Hematopoietic multipotent progenitor cell (in vitro differentiated cells): Measurements from ENCODE around the gene GRID2. TPM values are rescaled to one million over a fixed set of nuclear protein-coding genes. Genes with fewer than 3 reads are reported as not detected.

Source experiments
- DNase-seq, 3 donors: peaks; one replicate each; pipeline ENCODE4 v3.0.0-alpha.2; 2011 to 2015; ENCODE audit warnings: low read depth in 2 of 3, low spot score in 2 of 3
- total RNA-seq: library from RNA; depleted of rRNA; stranded (reverse); fragments of >200 nt; gene quantifications from one replicate; pipeline ENCODE4 v1.2.3, GENCODE V29; 2012

The GRID2 gene
- total RNA-seq, 1 donor = not detected

DNA sequence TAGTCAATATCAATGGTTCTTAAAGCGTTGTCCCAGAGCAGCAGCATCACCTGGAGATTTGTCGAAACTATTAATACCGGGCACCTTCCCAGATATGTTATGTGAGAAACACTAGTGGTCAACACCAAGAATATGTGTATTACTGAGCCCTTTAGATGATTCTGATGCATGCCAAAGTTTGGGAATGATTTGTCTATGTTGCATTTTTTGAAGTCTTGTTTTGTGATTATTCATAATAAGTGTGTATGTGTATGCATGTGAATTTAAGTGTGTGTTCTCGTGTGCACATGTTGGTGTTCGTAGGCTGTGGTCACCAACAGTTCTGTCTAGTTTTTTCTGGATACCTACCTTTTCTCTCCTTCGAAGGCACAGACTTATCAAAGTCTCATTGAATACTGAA lies 749.4 kb downstream of the GRID2 start:
- no peak for DNase-seq

GRCh38 chr4:93061826-93062225 lies 758.1 kb downstream of the GRID2 start:
- no peak for DNase-seq

DNA sequence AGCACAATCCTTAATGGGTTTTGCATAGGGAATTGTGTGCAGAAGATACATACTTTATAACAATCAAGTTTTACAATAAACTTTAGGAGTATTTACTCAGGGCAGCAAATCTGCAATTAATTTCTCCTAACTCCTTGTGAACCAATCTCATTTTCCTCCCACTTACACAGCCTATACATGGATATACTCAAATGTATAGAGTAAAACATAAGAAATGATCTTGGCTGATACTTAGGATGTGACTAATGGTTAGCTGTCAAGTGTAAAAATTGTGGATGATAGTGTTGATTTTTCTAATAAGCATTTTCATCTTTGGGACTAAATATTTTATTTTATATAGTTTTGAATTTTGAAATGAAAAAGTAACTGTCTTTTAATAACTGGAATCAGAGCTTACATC lies 759.6 kb downstream of the GRID2 start:
- DNase-seq = no peak

DNA sequence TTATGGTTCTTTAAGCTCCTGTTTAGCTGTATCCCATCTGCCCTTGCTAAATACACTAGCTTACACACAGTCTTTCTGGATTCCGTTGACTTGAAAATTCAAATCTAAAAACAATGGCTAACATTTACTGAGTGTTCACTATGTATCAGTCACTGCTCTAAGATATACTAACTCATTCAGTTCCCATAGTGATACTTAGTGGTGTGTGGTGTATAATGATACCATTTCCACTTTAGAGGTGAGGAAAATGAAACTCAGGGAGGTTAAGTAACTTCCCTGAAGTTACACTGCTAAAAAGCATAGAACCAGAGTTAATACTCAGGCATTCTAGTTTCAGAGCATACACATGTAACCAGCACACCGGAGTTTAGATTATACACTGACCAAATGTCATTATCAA lies 762.0 kb downstream of the GRID2 start:
- DNase-seq = no peak

GRCh38 chr4:93066749-93067148 lies 763.0 kb downstream of the GRID2 start:
- no peak for DNase-seq

DNA sequence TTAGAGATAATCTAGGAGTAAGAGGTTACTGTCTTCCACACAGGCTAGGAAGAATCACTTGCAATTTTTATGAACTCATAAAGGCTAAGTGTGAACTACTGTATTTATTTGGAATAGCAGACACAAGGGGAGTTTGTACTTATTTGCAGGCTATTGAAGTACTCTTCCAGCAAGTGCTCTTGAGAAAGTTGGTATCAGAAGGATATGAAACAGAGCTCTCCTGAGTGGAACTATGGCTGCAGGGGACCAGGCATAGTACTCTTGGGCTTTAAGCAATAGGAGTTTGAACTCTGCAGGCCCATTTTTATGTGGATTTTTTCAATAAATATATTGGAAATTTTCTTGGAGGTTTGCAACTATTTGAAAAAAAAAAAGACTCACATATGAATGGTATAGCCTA lies 768.5 kb downstream of the GRID2 start:
- DNase-seq = no peak

DNA sequence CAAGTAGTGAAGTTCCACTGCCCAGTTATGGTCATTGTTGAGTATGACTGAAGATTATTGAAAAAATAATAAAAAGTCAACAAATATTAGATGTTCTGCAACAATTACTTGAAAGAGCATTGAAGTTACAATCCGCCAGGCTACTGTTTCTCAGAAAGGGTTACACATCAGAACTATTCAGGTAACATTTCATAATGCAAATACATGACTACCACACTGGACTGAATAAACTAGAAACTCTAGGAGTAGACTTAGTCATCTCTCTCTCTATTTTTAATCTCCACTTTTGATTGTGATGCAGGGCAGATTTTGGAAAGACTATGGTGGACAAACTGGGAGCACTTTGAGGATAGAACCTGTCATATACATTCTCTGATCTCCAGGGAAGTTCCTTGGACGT lies 776.5 kb downstream of the GRID2 start:
- DNase-seq = no peak

GRCh38 chr4:93084599-93085305 lies 781.0 kb downstream of the GRID2 start:
- DNase-seq = no peak

DNA sequence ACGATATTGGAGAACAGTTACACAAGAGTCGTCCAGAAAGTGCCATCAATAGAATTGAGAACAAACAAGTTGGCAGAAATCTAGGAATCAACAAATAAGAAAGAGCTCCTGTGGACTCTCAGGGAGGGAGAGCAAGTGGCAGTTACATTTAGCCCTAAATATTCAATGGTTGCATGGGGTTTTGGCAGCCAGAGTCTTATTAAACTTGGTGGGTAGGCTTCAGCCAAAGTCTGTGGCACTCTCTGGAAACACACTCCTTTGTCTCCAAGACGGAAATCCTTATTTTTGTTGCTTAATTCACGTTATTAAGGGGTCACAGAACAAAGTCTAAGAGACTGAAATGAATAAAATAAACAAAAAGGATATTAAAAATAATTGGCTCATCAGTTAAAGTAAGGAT lies 782.6 kb downstream of the GRID2 start:
- DNase-seq = no peak

DNA sequence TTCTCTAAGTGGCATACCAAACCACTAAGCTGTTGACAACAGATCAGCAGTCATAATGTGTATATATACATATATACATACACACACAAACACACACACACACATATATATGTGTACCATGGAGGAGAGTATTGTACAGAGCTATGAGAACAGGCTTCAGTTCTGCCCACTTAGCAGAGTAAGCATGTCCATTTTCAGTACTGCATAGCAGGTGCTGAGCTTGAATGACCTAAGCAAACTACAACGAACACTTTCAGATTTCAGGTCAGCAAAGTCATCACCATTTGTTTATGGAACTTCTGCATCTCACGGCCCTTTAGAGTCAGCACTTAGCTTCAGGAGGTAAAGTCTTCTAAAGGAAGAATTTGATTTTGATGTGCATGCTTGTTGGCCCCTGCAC lies 789.0 kb downstream of the GRID2 start:
- DNase-seq = no peak

- DNase-seq = no peak
Observed at GRCh38 chr4:93103042-93103441, 799.3 kb downstream of the GRID2 start.

DNA sequence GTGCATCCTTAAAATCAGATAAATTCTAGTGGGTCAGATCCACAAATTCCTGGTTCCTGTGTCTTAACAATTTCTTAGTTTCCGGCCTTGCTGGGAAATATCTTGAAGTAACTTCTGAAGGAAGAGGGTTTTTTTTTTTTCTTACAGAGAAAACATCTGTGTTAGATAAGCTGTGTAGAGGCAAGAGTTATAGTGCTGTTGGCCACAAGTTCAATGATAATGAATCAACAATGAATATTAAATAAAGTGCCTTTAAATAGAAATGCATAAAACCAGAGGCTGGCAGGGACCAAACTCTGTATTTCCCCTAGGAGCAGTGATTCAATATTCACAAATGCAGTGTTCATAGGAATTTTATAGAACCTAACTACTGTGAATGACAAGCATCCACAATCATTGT lies 812.9 kb downstream of the GRID2 start:
- no peak for DNase-seq

DNA sequence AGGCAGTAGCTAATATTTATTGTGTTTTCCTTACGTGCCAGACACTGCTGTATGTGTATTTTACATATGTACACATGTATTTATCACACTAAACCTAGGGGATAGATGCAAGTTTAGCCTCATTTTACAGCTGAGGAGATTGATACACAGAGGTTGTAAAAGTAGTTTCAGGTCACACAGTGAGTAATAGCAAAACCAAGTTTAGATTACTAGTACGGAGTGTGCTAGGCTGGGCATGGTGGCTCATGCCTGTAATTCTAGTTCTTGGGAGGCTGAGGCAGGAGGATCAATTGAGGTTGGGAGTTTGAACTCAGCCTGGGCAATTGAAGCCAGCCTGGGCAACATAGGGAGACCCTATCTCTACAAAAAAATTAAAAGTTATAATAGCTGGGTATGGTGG lies 823.7 kb downstream of the GRID2 start:
- no peak for DNase-seq

DNA sequence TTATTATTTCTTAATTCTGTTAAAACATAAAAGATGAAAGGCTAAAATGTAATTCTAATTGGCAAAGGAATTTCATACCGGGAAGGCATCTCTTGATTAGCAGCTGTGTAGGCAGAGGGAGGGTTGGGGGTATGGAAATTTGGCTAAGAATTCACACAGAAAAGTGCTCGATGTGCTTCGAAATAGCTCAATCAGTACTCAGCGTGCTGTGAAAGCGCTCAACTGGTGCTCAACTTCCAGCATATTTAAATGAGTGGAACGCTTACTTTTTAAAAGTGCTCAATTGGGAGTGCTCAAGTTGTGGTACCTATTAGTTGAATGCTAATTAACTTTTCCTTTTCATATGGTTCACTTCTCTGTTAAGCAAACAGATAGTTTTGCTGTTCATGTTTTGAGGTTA lies 828.9 kb downstream of the GRID2 start:
- DNase-seq = no peak

DNA sequence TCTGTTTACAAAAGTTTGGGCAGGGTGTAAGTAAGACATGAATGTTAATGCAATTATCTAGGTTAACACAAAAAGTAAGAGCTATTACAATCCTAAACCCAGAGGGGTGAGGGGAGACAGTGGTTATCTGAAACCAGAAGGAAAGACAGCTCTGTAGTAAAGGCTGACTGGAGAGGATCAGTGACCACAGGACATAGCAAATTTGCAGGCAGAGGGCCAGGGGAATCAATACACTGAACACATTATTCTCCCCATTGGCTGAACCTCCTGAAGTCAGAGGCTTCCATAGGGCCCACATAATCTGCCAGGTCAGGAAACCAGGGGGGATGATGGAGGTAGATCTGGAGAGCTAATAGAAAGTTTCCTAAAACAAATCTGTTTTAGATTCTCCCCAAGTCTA lies 835.4 kb downstream of the GRID2 start:
- no peak for DNase-seq

GRCh38 chr4:93143902-93144301 lies 840.1 kb downstream of the GRID2 start:
- DNase-seq = no peak

DNA sequence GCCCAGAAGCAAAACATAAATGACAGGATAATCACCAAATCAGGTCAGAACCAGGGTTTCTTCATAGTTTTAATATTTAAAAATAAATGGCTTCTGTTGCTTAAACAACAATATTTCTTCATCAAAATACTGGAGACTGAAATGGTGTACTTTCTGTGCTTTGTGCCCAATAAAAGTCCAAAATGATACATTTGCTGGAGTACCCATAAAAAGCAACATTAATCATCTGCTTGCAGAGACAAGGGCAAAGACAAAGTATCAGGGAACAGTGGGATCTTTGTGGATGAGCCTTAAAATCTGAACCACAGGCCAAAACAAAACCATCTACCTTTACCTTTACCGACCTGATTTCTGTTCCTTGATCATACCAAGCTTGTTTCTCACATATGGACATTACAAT lies 840.9 kb downstream of the GRID2 start:
- DNase-seq = no peak

- no peak for DNase-seq
Observed at GRCh38 chr4:93147524-93148212, 843.9 kb downstream of the GRID2 start.

- DNase-seq = no peak
Observed at GRCh38 chr4:93152491-93152890, 848.7 kb downstream of the GRID2 start.

DNA sequence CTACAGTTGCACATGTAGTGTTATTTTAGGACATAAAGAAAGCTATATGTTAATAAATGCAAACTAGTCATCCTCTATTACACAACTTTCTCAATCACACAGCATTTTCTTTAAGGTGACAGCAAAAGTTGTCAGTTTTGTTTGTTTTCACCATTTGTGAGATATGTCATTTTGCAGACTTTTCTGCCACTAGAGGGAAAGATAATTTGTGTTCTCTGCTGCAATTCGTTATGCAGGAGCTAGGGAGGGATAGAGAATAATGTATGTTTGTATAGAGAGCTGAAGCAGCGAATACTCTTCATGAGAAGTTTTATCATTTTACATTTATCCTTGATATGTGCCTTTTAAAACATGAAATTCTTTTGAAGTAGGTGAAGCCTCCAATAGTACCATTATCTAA lies 854.2 kb downstream of the GRID2 start:
- DNase-seq = peak in 1 of 3 donors; percentile 8

DNA sequence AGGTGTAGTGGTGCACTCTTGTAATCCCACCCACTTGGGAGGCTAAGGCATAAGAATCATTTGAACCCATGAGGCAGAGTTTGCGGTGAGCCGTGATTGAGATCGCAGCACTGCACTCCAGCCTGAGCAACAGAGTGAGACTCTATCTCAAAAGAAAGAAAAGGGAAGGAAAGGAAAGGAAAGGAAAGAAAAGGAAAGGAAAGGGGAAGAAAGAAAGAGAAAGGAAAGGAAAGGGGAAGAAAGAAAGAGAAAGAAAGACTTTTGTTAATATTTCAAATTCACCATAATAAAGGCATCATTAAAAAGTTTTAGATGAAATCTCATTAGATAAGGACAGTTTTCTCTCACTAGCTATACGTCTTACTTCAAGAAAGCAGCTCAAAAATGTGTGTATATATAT lies 864.3 kb downstream of the GRID2 start:
- DNase-seq = no peak

GRCh38 chr4:93169966-93170365 lies 866.2 kb downstream of the GRID2 start:
- DNase-seq = no peak

- DNase-seq = no peak
Observed at GRCh38 chr4:93174598-93174997, 870.8 kb downstream of the GRID2 start.
